A549 (cell line): Measurements from ENCODE around the gene UBE2D1. TPM values are rescaled to one million over a fixed set of nuclear protein-coding genes. Genes with fewer than 3 reads are reported as not detected.

Experiments used
- ATAC-seq, 2 experiments: fragments of 200-7000 bp in 1 of 2; fragments of >200 bp in 1 of 2; cut with Nextera tagmentation in 1 of 2; cut with Tn5 transposase in 1 of 2; 3 replicates each; pipeline versions ENCODE4 v1.8.0 to v1.9.1; 2018 to 2020; ENCODE audit warnings: mild to moderate bottlenecking in 1 of 2, moderate library complexity in 1 of 2
- CTCF ChIA-PET: fragments of 300-600 bp; sonication (Branson Sonifier 250); formaldehyde crosslinking; extraction: SDS; loops from one replicate; lab custom pipeline; 2021; ENCODE audit warnings: antibody characterized with exemption, inconsistent platforms; lab: Yijun Ruan, JAX
- POLR2A ChIA-PET: fragments of 350-600 bp; formaldehyde crosslinking; extraction: SDS; loops from one replicate; lab custom pipeline; 2021; ENCODE audit warnings: antibody characterized with exemption, inconsistent platforms; lab: Yijun Ruan, JAX
- DNase-seq, 2 experiments: peaks; one replicate each; pipeline versions ENCODE4 v3.0.0 to v3.0.0-alpha.2; 2011 to 2016; ENCODE audit warnings: low read depth in 1 of 2, low spot score in 1 of 2
- FAIRE-seq: peaks from 2 replicates; lab custom pipeline; 2011; peaks lifted over from hg19 to GRCh38; lab: Jason Lieb, UNC
- H3K27ac ChIP-seq, 2 experiments: fragments of >200 bp; sonication (Bioruptor Twin); formaldehyde crosslinking; 3 replicates each; pipeline ENCODE4 v1.5.1; 2016 to 2017
- H3K4me1 ChIP-seq: fragments of >200 bp; sonication (Bioruptor Twin); formaldehyde crosslinking; 3 replicates; pipeline ENCODE4 v1.6.1; 2016
- H3K4me2 ChIP-seq: fragments of >200 bp; sonication (Bioruptor Twin); formaldehyde crosslinking; 3 replicates; pipeline ENCODE4 v1.6.1; 2016
- H3K4me3 ChIP-seq: fragments of >200 bp; sonication (Bioruptor Twin); formaldehyde crosslinking; 3 replicates; pipeline ENCODE4 v1.5.1; 2016
- H3K9me3 ChIP-seq: fragments of >200 bp; sonication (Bioruptor Twin); formaldehyde crosslinking; 3 replicates; pipeline ENCODE4 v1.6.1; 2016
- BCL3 ChIP-seq: fragments of >200 bp; sonication (Bioruptor Twin); formaldehyde crosslinking; IDR thresholded peaks from 3 replicates; pipeline ENCODE4 v1.6.1; 2016
- BHLHE40 ChIP-seq: IDR thresholded peaks from 2 replicates; pipeline ENCODE4 v1.6.1; 2012; ENCODE audit warnings: low read depth, low read length, inconsistent platforms
- CEBPB ChIP-seq, 2 experiments: fragments of >200 bp in 1 of 2; sonication (Bioruptor Twin) in 1 of 2; formaldehyde crosslinking in 1 of 2; IDR thresholded peaks; 2 replicates each; pipeline ENCODE4 v1.6.1; 2012 to 2016
- CHD4 ChIP-seq: fragments of 200-600 bp; sonication (generic); IDR thresholded peaks from 2 replicates; pipeline ENCODE4 v1.6.1; 2016; ENCODE audit warnings: antibody characterized with exemption, mild to moderate bottlenecking, borderline replicate concordance
- E2F6 ChIP-seq: IDR thresholded peaks from 2 replicates; pipeline ENCODE4 v1.6.1; 2012; ENCODE audit warnings: low read depth, borderline replicate concordance
- EHMT2 ChIP-seq: fragments of 200-600 bp; sonication (generic); IDR thresholded peaks from 2 replicates; pipeline ENCODE4 v1.6.1; 2016; ENCODE audit warnings: antibody characterized with exemption, low read depth, mild to moderate bottlenecking, moderate library complexity
- ESRRA ChIP-seq: fragments of 150-350 bp; IDR thresholded peaks from 2 replicates; pipeline ENCODE4 v1.6.1; 2014; ENCODE audit warnings: mild to moderate bottlenecking, low read length, borderline replicate concordance
- FOXS1 ChIP-seq: fragments of 250-450 bp; sonication (Bioruptor Pico); IDR thresholded peaks from 2 replicates; pipeline ENCODE4 v1.5.0; 2020; ENCODE audit warnings: mild to moderate bottlenecking, moderate library complexity
- GATA3 ChIP-seq: IDR thresholded peaks from 2 replicates; pipeline ENCODE4 v1.6.1; 2012; ENCODE audit warnings: borderline replicate concordance
- HOXB13 ChIP-seq: fragments of 250-450 bp; sonication (Bioruptor Pico); IDR thresholded peaks from 2 replicates; pipeline ENCODE4 v1.5.0; 2020; ENCODE audit warnings: low read depth, mild to moderate bottlenecking, moderate library complexity
- JUN ChIP-seq, 2 experiments: fragments of >200 bp; sonication (Bioruptor Twin); formaldehyde crosslinking; IDR thresholded peaks; 2 replicates in 1 of 2; 3 replicates in 1 of 2; pipeline ENCODE4 v1.6.1; 2016 to 2017
- MAFK ChIP-seq: fragments of 450-650 bp; IDR thresholded peaks from 2 replicates; pipeline ENCODE4 v1.6.1; 2014; ENCODE audit not compliant: partially characterized antibody
- MAX ChIP-seq: IDR thresholded peaks from 2 replicates; pipeline ENCODE4 v1.6.1; 2012
- MAZ ChIP-seq: fragments of 150-350 bp; IDR thresholded peaks from 2 replicates; pipeline ENCODE4 v1.6.1; 2014; ENCODE audit warnings: antibody characterized with exemption, low read depth, low read length, borderline replicate concordance
- NPAS2 ChIP-seq: fragments of 250-450 bp; sonication (Bioruptor Pico); IDR thresholded peaks from 2 replicates; pipeline ENCODE4 v1.8.0; 2022; ENCODE audit warnings: mild to moderate bottlenecking, moderate library complexity, borderline replicate concordance
- NR3C1 ChIP-seq: fragments of >200 bp; sonication (Bioruptor Twin); formaldehyde crosslinking; IDR thresholded peaks from 3 replicates; pipeline ENCODE4 v1.6.1; 2017
- PHF8 ChIP-seq: fragments of 200-600 bp; sonication (generic); IDR thresholded peaks from 2 replicates; pipeline ENCODE4 v1.6.1; 2016; ENCODE audit warnings: low read depth, mild to moderate bottlenecking, antibody characterized with exemption, moderate library complexity, borderline replicate concordance
- POLR2A ChIP-seq: IDR thresholded peaks from 2 replicates; pipeline ENCODE4 v1.6.1; 2012; ENCODE audit warnings: mild to moderate bottlenecking, low read length
- RAD21 ChIP-seq, 2 experiments: fragments of >200 bp in 1 of 2; sonication (Bioruptor Twin) in 1 of 2; formaldehyde crosslinking in 1 of 2; IDR thresholded peaks in 1 of 2; conservative IDR thresholded peaks in 1 of 2; 2 replicates in 1 of 2; 3 replicates in 1 of 2; pipeline ENCODE4 v1.6.1; 2012 to 2018; ENCODE audit warnings: inconsistent platforms in 1 of 2
- RCOR1 ChIP-seq: fragments of 150-350 bp; IDR thresholded peaks from 2 replicates; pipeline ENCODE4 v1.6.1; 2014; ENCODE audit warnings: antibody characterized with exemption, low read length, low read depth
- RFX5 ChIP-seq: fragments of 450-650 bp; IDR thresholded peaks from 2 replicates; pipeline ENCODE4 v1.7.1; 2014; ENCODE audit warnings: antibody characterized with exemption, mild to moderate bottlenecking, moderate library complexity
- USF2 ChIP-seq: fragments of 450-650 bp; IDR thresholded peaks from 2 replicates; pipeline ENCODE4 v1.6.1; 2014; ENCODE audit warnings: antibody characterized with exemption
- ZC3H11A ChIP-seq: fragments of 450-650 bp; IDR thresholded peaks from 2 replicates; pipeline ENCODE4 v1.6.1; 2014; ENCODE audit warnings: antibody characterized with exemption, mild to moderate bottlenecking
- WGBS: methylation state at CpG from one replicate; pipeline ENCODE4 v1.1.6; 2017; ENCODE audit errors: missing lambda C conversion rate; 5-methylcytosine and 5-hydroxymethylcytosine counted together
- polyA minus RNA-seq: library from RNA; depleted of rRNA, polyadenylated mRNA; stranded (reverse); fragments of >200 nt; gene quantifications from 2 replicates; pipeline ENCODE4 v1.2.3, GENCODE V29; 2011; rRNA and poly(A)+ RNA removed
- polyA plus RNA-seq, 4 experiments: library from polyadenylated mRNA; depleted of rRNA in 3 of 4; stranded (reverse); fragments of >200 nt; fragmentation: RNase III in 1 of 4; extraction: RNeasy Plus Mini Kit Qiagen cat#74134 plus additional on column Dnase treatment in 1 of 4; gene quantifications; 2 replicates in 3 of 4; 3 replicates in 1 of 4; pipeline ENCODE4 v1.2.3, GENCODE V29; 2011 to 2017
- TF ChIP-seq, protein P1 (sequence below): fragments of 250-450 bp; sonication (Bioruptor Pico); IDR thresholded peaks from 2 replicates; pipeline ENCODE4 v1.5.0; 2021; ENCODE audit warnings: mild to moderate bottlenecking, moderate library complexity, borderline replicate concordance

The UBE2D1 gene
- 35.1 and 40.5 TPM in 2 replicates for polyA plus RNA-seq (2011; rRNA removed)
- polyA plus RNA-seq (2012; cell fraction: cytosol; rRNA removed): 9.2 and 10.8 TPM in 2 replicates
- polyA plus RNA-seq (2012; cell fraction: nucleus; rRNA removed): 5.5 and 6.3 TPM in 2 replicates
- 16.7 to 18.1 TPM (median 17.9 TPM) in 3 replicates for polyA plus RNA-seq (2017; fragmentation: RNase III; extraction: RNeasy Plus Mini Kit Qiagen cat#74134 plus additional on column Dnase treatment)
- polyA minus RNA-seq: 6.1 and 6.3 TPM in 2 replicates

- Histone ChIP-seq H3K4me1 (peaks cover 11% of the 10 kb centered on the region; the same call in 2 of the 3 replicates), H3K4me2 (peak within 1 kb of the TSS; percentile 91), H3K27ac (peak within 1 kb of the TSS; percentile 88 to 91)
- peak; percentile 77 to 80 for DNase-seq
- CTCF ChIA-PET: interaction anchor here (0.6 to 1.8 kb wide), 4 partner anchors 10 to 151 kb away, joined by 3 to 6 read pairs (median 3); no protein-coding TSS in a partner anchor
- under 1% methylated on average over 26 of the region's 49 CpGs for WGBS
- ATAC-seq: peak; percentile 94 to 98
- TF ChIP-seq ZC3H11A: no peak
- no peak for TF ChIP-seq ESRRA
- TF ChIP-seq JUN (IDR thresholded peaks at IDR 0.05): peak; percentile 60 to 78; a peak in 4 of 5 replicates
- TF ChIP-seq MAX: peak; percentile 54; the same call in 1 of the 2 replicates
- no peak for TF ChIP-seq EHMT2
- TF ChIP-seq RAD21 (conservative IDR thresholded peaks at IDR 0.05 in 1 of 2, IDR thresholded peaks at IDR 0.05 in 1 of 2): no peak
- TF ChIP-seq E2F6: no peak
- TF ChIP-seq POLR2A: peak; percentile 96
- TF ChIP-seq BHLHE40: no peak
- peak; percentile 96 for TF ChIP-seq PHF8
- TF ChIP-seq NR3C1: no peak
- 0 out of 2 replicates have a peak, but pooled peaks have one; percentile 29 for TF ChIP-seq MAZ
- no peak for TF ChIP-seq GATA3
- TF ChIP-seq NPAS2: no peak
- TF ChIP-seq RFX5: no peak
- TF ChIP-seq USF2: no peak
- TF ChIP-seq, protein P1, sequence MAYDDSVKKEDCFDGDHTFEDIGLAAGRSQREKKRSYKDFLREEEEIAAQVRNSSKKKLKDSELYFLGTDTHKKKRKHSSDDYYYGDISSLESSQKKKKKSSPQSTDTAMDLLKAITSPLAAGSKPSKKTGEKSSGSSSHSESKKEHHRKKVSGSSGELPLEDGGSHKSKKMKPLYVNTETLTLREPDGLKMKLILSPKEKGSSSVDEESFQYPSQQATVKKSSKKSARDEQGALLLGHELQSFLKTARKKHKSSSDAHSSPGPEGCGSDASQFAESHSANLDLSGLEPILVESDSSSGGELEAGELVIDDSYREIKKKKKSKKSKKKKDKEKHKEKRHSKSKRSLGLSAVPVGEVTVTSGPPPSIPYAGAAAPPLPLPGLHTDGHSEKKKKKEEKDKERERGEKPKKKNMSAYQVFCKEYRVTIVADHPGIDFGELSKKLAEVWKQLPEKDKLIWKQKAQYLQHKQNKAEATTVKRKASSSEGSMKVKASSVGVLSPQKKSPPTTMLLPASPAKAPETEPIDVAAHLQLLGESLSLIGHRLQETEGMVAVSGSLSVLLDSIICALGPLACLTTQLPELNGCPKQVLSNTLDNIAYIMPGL (CRISPR knock-in tag): peak; percentile 20; the same call in 1 of the 2 replicates
- TF ChIP-seq BCL3: peak; percentile 88; the same call in 1 of the 3 replicates
- TF ChIP-seq RCOR1: no peak
- no peak for TF ChIP-seq CEBPB (IDR thresholded peaks at IDR 0.05)
- no peak for TF ChIP-seq HOXB13 (CRISPR knock-in tag)
- no peak for TF ChIP-seq FOXS1 (CRISPR knock-in tag)
- TF ChIP-seq MAFK: no peak
- no peak for TF ChIP-seq CHD4
- TF ChIP-seq, all 56 proteins: peak for 7
- POLR2A ChIA-PET: interaction anchor here (0.7 to 2.1 kb wide), 8 partner anchors 9 to 178 kb away, joined by 3 to 13 read pairs (median 6); partner anchors contain the start of genes BICC1 and TFAM
- no peak for FAIRE-seq
- H3K4me3 ChIP-seq: peak within 1 kb of the TSS; percentile 99
- H3K9me3 ChIP-seq: no peaks in the 10 kb centered on the region
These were observed at the start of gene UBE2D1 for GRCh38 chr10:58334817-58335305. Gene UBE2D1 (plus strand): TSS chr10:58335006. CDS start chr10:58335202, 196 bp downstream.
